Activated naive CD4-positive, alpha-beta T cell treated with anti-CD3 and anti-CD28 coated beads for 36 hours (primary cell): Measurements from ENCODE around the gene CTSS. TPM values are rescaled to one million over a fixed set of nuclear protein-coding genes. Genes with fewer than 3 reads are reported as not detected.
"Not testable (repeated sequence)": the region's sequence is repeated elsewhere in the genome, so short reads cannot be mapped to it uniquely, and the experiment has no call there.

Experiments
- CTCF ChIA-PET: fragments of 350-600 bp; sonication (Branson Sonifier 250); formaldehyde crosslinking; loops from one replicate; lab custom pipeline; 2021; ENCODE audit warnings: antibody characterized with exemption; lab: Charles Lee
- DNase-seq: peaks from one replicate; pipeline ENCODE4 v3.0.0-alpha.2; 2020
- H3K27ac Mint-ChIP-seq: one replicate; pipeline ENCODE4 v1.8.0; 2021; ENCODE audit warnings: mild to moderate bottlenecking, mixed read lengths
- H3K27me3 Mint-ChIP-seq: one replicate; pipeline ENCODE4 v1.8.0; 2021; ENCODE audit warnings: low read depth, mixed read lengths
- H3K36me3 Mint-ChIP-seq: one replicate; pipeline ENCODE4 v1.8.0; 2021; ENCODE audit warnings: low read depth, mixed read lengths
- H3K4me1 Mint-ChIP-seq: one replicate; pipeline ENCODE4 v1.8.0; 2021; ENCODE audit warnings: low read depth, mixed read lengths
- H3K4me3 Mint-ChIP-seq: one replicate; pipeline ENCODE4 v1.8.0; 2021; ENCODE audit warnings: mild to moderate bottlenecking, moderate library complexity, mixed read lengths
- H3K9me3 Mint-ChIP-seq: one replicate; pipeline ENCODE4 v1.8.0; 2021; ENCODE audit warnings: mixed read lengths
- intact Hi-C: fragments of 100-400 bp; cut with micrococcal nuclease; formaldehyde crosslinking; loops from one replicate; pipeline ENCODE4 v1.15.1; 2023
- total RNA-seq, 2 experiments: library from RNA; stranded (reverse); gene quantifications; one replicate each; pipeline ENCODE4 v1.2.3, GENCODE V29; 2021

The CTSS gene
- total RNA-seq, 2 experiments from 2014 or later, result 37.0 to 37.7 TPM

- H3K4me1 Mint-ChIP-seq, result no peaks in the 10 kb centered on the region
- no peak overlapping the region for H3K27ac Mint-ChIP-seq
- no peak for DNase-seq
- no peak overlapping the region for H3K4me3 Mint-ChIP-seq
- CTCF ChIA-PET, result interaction anchor here (0.6 kb wide), 1 partner anchor 245 kb away, joined by 3 read pairs; no protein-coding TSS in a partner anchor
- no peaks in the 10 kb centered on the region for H3K27me3 Mint-ChIP-seq
- intact Hi-C loops, result no loop called here
- no peaks in the 10 kb centered on the region for H3K36me3 Mint-ChIP-seq
- no peaks in the 10 kb centered on the region for H3K9me3 Mint-ChIP-seq
Measured at GRCh38 chr1:150724336-150724735, 41.2 kb downstream of the CTSS start.

GRCh38 chr1:150720703-150721102 lies 44.9 kb downstream of the CTSS start, which contains the start of gene HORMAD1:
TSS of gene HORMAD1 (minus strand) at chr1:150720895. CDS start at chr1:150719505, 1,390 bp downstream.
- Mint-ChIP-seq H3K27ac (no peak within 1 kb of the TSS), H3K4me3 (no peak within 1 kb of the TSS), H3K27me3 (no peaks in the 10 kb centered on the region), H3K9me3 (no peaks in the 10 kb centered on the region), H3K36me3 (no peaks in the 10 kb centered on the region), H3K4me1 (no peaks in the 10 kb centered on the region)
- no peak for DNase-seq
- CTCF ChIA-PET, result no interaction called here
- intact Hi-C loops, result no loop called here

- CTCF ChIA-PET, result no interaction called here
- H3K4me3 Mint-ChIP-seq, result no peak overlapping the region
- no peaks in the 10 kb centered on the region for H3K36me3 Mint-ChIP-seq
- no peaks in the 10 kb centered on the region for H3K4me1 Mint-ChIP-seq
- H3K9me3 Mint-ChIP-seq, result no peaks in the 10 kb centered on the region
- no peak for DNase-seq
- H3K27me3 Mint-ChIP-seq, result no peaks in the 10 kb centered on the region
- intact Hi-C loops, result no loop called here
- no peak overlapping the region for H3K27ac Mint-ChIP-seq
Measured at GRCh38 chr1:150720098-150720497, 45.5 kb downstream of the CTSS start.

GRCh38 chr1:150718225-150718891 lies 47.2 kb downstream of the CTSS start:
- no peak for DNase-seq

GRCh38 chr1:150709031-150709430 lies 56.5 kb downstream of the CTSS start:
- not testable (repeated sequence) for H3K27ac Mint-ChIP-seq, H3K36me3 Mint-ChIP-seq, H3K4me1 Mint-ChIP-seq, H3K9me3 Mint-ChIP-seq, H3K4me3 Mint-ChIP-seq, H3K27me3 Mint-ChIP-seq, DNase-seq
- CTCF ChIA-PET, result interaction anchor here (1.3 kb wide), 1 partner anchor 148 kb away, joined by 4 read pairs; no protein-coding TSS in a partner anchor
- intact Hi-C loops, result loop anchor here (2.0 kb wide), 1 partner anchor 132 kb away; no protein-coding TSS in a partner anchor

More at GRCh38 chr1:150718225-150718891, 47.2 kb downstream of the CTSS start:
- Mint-ChIP-seq H3K4me1 (no peaks in the 10 kb centered on the region), H3K27me3 (no peaks in the 10 kb centered on the region), H3K9me3 (no peaks in the 10 kb centered on the region), H3K4me3 (no peak overlapping the region), H3K27ac (no peak overlapping the region), H3K36me3 (no peaks in the 10 kb centered on the region)
- CTCF ChIA-PET, result interaction anchor here (0.7 kb wide), 1 partner anchor 71 kb away, joined by 3 read pairs; no protein-coding TSS in a partner anchor
- intact Hi-C loops, result no loop called here

GRCh38 chr1:150708595-150708994 lies 57.0 kb downstream of the CTSS start:
- CTCF ChIA-PET, result interaction anchor here (1.3 kb wide), 1 partner anchor 147 kb away, joined by 4 read pairs; no protein-coding TSS in a partner anchor
- Mint-ChIP-seq H3K36me3 (no peaks in the 10 kb centered on the region), H3K4me3 (no peak overlapping the region), H3K27me3 (peaks cover 2% of the 10 kb centered on the region), H3K9me3 (no peaks in the 10 kb centered on the region), H3K27ac (no peak overlapping the region), H3K4me1 (peaks cover 5% of the 10 kb centered on the region)
- intact Hi-C loops, result loop anchor here (2.0 kb wide), 1 partner anchor 132 kb away; no protein-coding TSS in a partner anchor
- peak; percentile 64 for DNase-seq

GRCh38 chr1:150706091-150706490 lies 59.5 kb downstream of the CTSS start:
- Mint-ChIP-seq H3K4me3 (no peak overlapping the region), H3K9me3 (no peaks in the 10 kb centered on the region), H3K4me1 (peaks cover 5% of the 10 kb centered on the region), H3K27me3 (peaks cover 4% of the 10 kb centered on the region), H3K36me3 (no peaks in the 10 kb centered on the region), H3K27ac (no peak overlapping the region)
- CTCF ChIA-PET, result no interaction called here
- intact Hi-C loops, result no loop called here
- no peak for DNase-seq

- intact Hi-C loops, result no loop called here
- peaks cover 2% of the 10 kb centered on the region for H3K4me1 Mint-ChIP-seq
- no peak overlapping the region for H3K27ac Mint-ChIP-seq
- H3K36me3 Mint-ChIP-seq, result no peaks in the 10 kb centered on the region
- no peak overlapping the region for H3K4me3 Mint-ChIP-seq
- CTCF ChIA-PET, result no interaction called here
- H3K27me3 Mint-ChIP-seq, result peaks cover 2% of the 10 kb centered on the region
- H3K9me3 Mint-ChIP-seq, result no peaks in the 10 kb centered on the region
- DNase-seq, result no peak
Measured at GRCh38 chr1:150703427-150703826, 62.2 kb downstream of the CTSS start.

- intact Hi-C loops, result loop anchor here (1.0 to 5.0 kb wide), 10 partner anchors 68 to 376 kb away; partner anchors contain the start of genes CTSS, ENSA, MINDY1 and PRPF3
- H3K36me3 Mint-ChIP-seq, result peaks cover 6% of the 10 kb centered on the region
- peak within 1 kb of the TSS; percentile 92 for H3K4me3 Mint-ChIP-seq
- CTCF ChIA-PET, result interaction anchor here (0.9 to 1.4 kb wide), 2 partner anchors 68 to 225 kb away, joined by 3 to 5 read pairs; partner anchors contain the start of gene ENSA
- peaks cover 23% of the 10 kb centered on the region for H3K4me1 Mint-ChIP-seq
- H3K27ac Mint-ChIP-seq, result peak within 1 kb of the TSS; percentile 82
- peaks cover 2% of the 10 kb centered on the region for H3K27me3 Mint-ChIP-seq
- DNase-seq, result peak; percentile 97
- no peaks in the 10 kb centered on the region for H3K9me3 Mint-ChIP-seq
Measured at GRCh38 chr1:150696995-150697927, 68.3 kb downstream of the CTSS start, which contains the start of gene GOLPH3L. TSS of gene GOLPH3L (minus strand) at chr1:150697154. CDS start at chr1:150694838, 2,316 bp downstream.

- H3K9me3 Mint-ChIP-seq, result no peaks in the 10 kb centered on the region
- H3K4me3 Mint-ChIP-seq, result peak overlapping the region; percentile 92
- peaks cover 2% of the 10 kb centered on the region for H3K27me3 Mint-ChIP-seq
- H3K4me1 Mint-ChIP-seq, result peaks cover 23% of the 10 kb centered on the region
- intact Hi-C loops, result loop anchor here (2.0 to 5.0 kb wide), 6 partner anchors 71 to 334 kb away; partner anchors contain the start of genes CTSS, MINDY1, RPRD2 and TARS2
- CTCF ChIA-PET, result interaction anchor here (0.9 to 1.4 kb wide), 2 partner anchors 67 to 226 kb away, joined by 3 to 5 read pairs; partner anchors contain the start of gene ENSA
- DNase-seq, result no peak
- H3K36me3 Mint-ChIP-seq, result peaks cover 6% of the 10 kb centered on the region
- peak overlapping the region; percentile 82 for H3K27ac Mint-ChIP-seq
Measured at GRCh38 chr1:150696590-150696989, 69.0 kb downstream of the CTSS start.

GRCh38 chr1:150696162-150696561 lies 69.4 kb downstream of the CTSS start:
- Mint-ChIP-seq H3K9me3 (no peaks in the 10 kb centered on the region), H3K27ac (peak overlapping the region; percentile 43), H3K27me3 (peaks cover under 1% of the 10 kb centered on the region), H3K36me3 (peaks cover 8% of the 10 kb centered on the region), H3K4me3 (peak overlapping the region; percentile 92), H3K4me1 (peaks cover 25% of the 10 kb centered on the region)
- CTCF ChIA-PET, result interaction anchor here (0.9 to 1.4 kb wide), 2 partner anchors 67 to 226 kb away, joined by 3 to 5 read pairs; partner anchors contain the start of gene ENSA
- no peak for DNase-seq
- intact Hi-C loops, result loop anchor here (2.0 to 5.0 kb wide), 6 partner anchors 71 to 334 kb away; partner anchors contain the start of genes CTSS, MINDY1, RPRD2 and TARS2
